RWPE1 (cell line): ENCODE results near the gene PDZD2.
"Not testable (repeated sequence)": the region's sequence is repeated elsewhere in the genome, so short reads cannot be mapped to it uniquely, and the experiment has no call there.

ENCODE experiments used
- CTCF ChIA-PET: fragments of 350-600 bp; sonication (Branson Sonifier 250); formaldehyde crosslinking; extraction: SDS; loops from one replicate; lab custom pipeline; 2021; lab: Yijun Ruan, JAX
- POLR2A ChIA-PET: fragments of 400-600 bp; formaldehyde crosslinking; extraction: SDS; loops from one replicate; lab custom pipeline; 2020; ENCODE audit warnings: antibody characterized with exemption; ENCODE audit not compliant: low non-redundant PET; lab: Yijun Ruan, JAX
- DNase-seq: peaks from one replicate; pipeline ENCODE4 v3.0.0; 2012; ENCODE audit warnings: low spot score
- H3K27ac ChIP-seq: fragments of 450-650 bp; 2 replicates; pipeline ENCODE4 v1.5.1; 2017
- CTCF ChIP-seq: fragments of 450-650 bp; conservative IDR thresholded peaks from 2 replicates; pipeline ENCODE4 v1.5.1; 2017; ENCODE audit warnings: low read depth, mild to moderate bottlenecking

PDZD2 gene

GRCh38 chr5:31768046-31768445 lies 129.1 kb downstream of the PDZD2 start:
- CTCF ChIA-PET: interaction anchor here (0.6 kb wide), 1 partner anchor 130 kb away, joined by 3 read pairs; no protein-coding TSS in a partner anchor
- no peak overlapping the region for H3K27ac ChIP-seq
- no peak for DNase-seq
- TF ChIP-seq CTCF: no peak
- POLR2A ChIA-PET: no interaction called here

GRCh38 chr5:31768784-31769183 lies 129.9 kb downstream of the PDZD2 start:
- no peak overlapping the region for H3K27ac ChIP-seq
- no peak for DNase-seq
- ChIA-PET CTCF (interaction anchor here (0.6 to 2.1 kb wide), 3 partner anchors 40 to 224 kb away, joined by 3 to 6 read pairs (median 3); no protein-coding TSS in a partner anchor), POLR2A (no interaction called here)
- no peak for TF ChIP-seq CTCF

- CTCF ChIA-PET: interaction anchor here (2.1 kb wide), 1 partner anchor 40 kb away, joined by 6 read pairs; no protein-coding TSS in a partner anchor
- H3K27ac ChIP-seq: no peak overlapping the region
- no peak for DNase-seq
- TF ChIP-seq CTCF: no peak
- POLR2A ChIA-PET: no interaction called here
These were observed 130.6 kb downstream of the PDZD2 start for GRCh38 chr5:31769530-31769929.

GRCh38 chr5:31770132-31770720 lies 131.3 kb downstream of the PDZD2 start:
- CTCF ChIA-PET: interaction anchor here (0.6 to 2.1 kb wide), 2 partner anchors 39 to 168 kb away, joined by 3 to 6 read pairs; no protein-coding TSS in a partner anchor
- POLR2A ChIA-PET: no interaction called here

GRCh38 chr5:31770998-31771397 lies 132.1 kb downstream of the PDZD2 start:
- CTCF ChIA-PET: no interaction called here
- no peak for TF ChIP-seq CTCF
- no peak for DNase-seq
- H3K27ac ChIP-seq: no peak overlapping the region
- POLR2A ChIA-PET: no interaction called here

More at GRCh38 chr5:31770132-31770720, 131.3 kb downstream of the PDZD2 start:
- H3K27ac ChIP-seq: no peak overlapping the region
- no peak for TF ChIP-seq CTCF
- no peak for DNase-seq

GRCh38 chr5:31771500-31771899 lies 132.6 kb downstream of the PDZD2 start:
- POLR2A ChIA-PET: no interaction called here

GRCh38 chr5:31776294-31776693 lies 137.4 kb downstream of the PDZD2 start:
- POLR2A ChIA-PET, DNase-seq, H3K27ac ChIP-seq, CTCF ChIA-PET: not testable (repeated sequence)

More at GRCh38 chr5:31771500-31771899, 132.6 kb downstream of the PDZD2 start:
- TF ChIP-seq CTCF: no peak
- no peak overlapping the region for H3K27ac ChIP-seq
- DNase-seq: no peak
- CTCF ChIA-PET: no interaction called here
